IPS DF 6.9 (cell line): ENCODE measurements around the gene OSBPL9.

Experiments
- DNase-seq: peaks from one replicate; pipeline ENCODE4 v3.0.0-alpha.2; 2013; ENCODE audit warnings: low read depth, low spot score
- H3K27ac ChIP-seq: one replicate; pipeline ENCODE4 v1.5.1; 2013; ENCODE audit warnings: low read length, control low read depth
- H3K27me3 ChIP-seq: 2 replicates; pipeline ENCODE4 v1.6.1; 2013; ENCODE audit warnings: mild to moderate bottlenecking, low read length; ENCODE audit not compliant: control insufficient read depth, insufficient read depth
- H3K36me3 ChIP-seq: 2 replicates; pipeline ENCODE4 v1.6.1; 2013; ENCODE audit warnings: low read length; ENCODE audit not compliant: control insufficient read depth, insufficient read depth
- H3K4me1 ChIP-seq: 2 replicates; pipeline ENCODE4 v1.6.1; 2013; ENCODE audit warnings: low read length; ENCODE audit not compliant: control insufficient read depth, insufficient read depth
- H3K4me3 ChIP-seq: 2 replicates; pipeline ENCODE4 v1.5.1; 2013; ENCODE audit warnings: mild to moderate bottlenecking, low read length
- H3K9me3 ChIP-seq: 2 replicates; pipeline ENCODE4 v1.6.1; 2013; ENCODE audit warnings: low read length, inconsistent platforms; ENCODE audit not compliant: control insufficient read depth, insufficient read depth
- WGBS: extraction: QIAGEN DNeasy Blood & Tissue Kit; methylation state at CpG from one replicate; pipeline ENCODE4 v1.1.7; 2013; ENCODE audit warnings: mixed read lengths, missing lambda C conversion rate; ENCODE audit not compliant: insufficient read length, insufficient coverage; 5-methylcytosine and 5-hydroxymethylcytosine counted together

Gene OSBPL9

GRCh38 chr1:51610637-51611036 lies 6.3 kb upstream of the OSBPL9 start:
- Histone ChIP-seq H3K4me1 (no peaks in the 10 kb centered on the region), H3K27ac (no peak overlapping the region), H3K27me3 (no peaks in the 10 kb centered on the region), H3K36me3 (no peaks in the 10 kb centered on the region), H3K9me3 (no peaks in the 10 kb centered on the region), H3K4me3 (no peak overlapping the region)
- DNase-seq: no peak
- WGBS: no CpG with 5 or more reads among the region's 4 CpGs

- H3K9me3 ChIP-seq: no peaks in the 10 kb centered on the region
- H3K4me3 ChIP-seq: no peak overlapping the region
- no peak overlapping the region for H3K27ac ChIP-seq
- H3K4me1 ChIP-seq: no peaks in the 10 kb centered on the region
- H3K27me3 ChIP-seq: no peaks in the 10 kb centered on the region
- DNase-seq: no peak
- H3K36me3 ChIP-seq: no peaks in the 10 kb centered on the region
- no CpG with 5 or more reads among the region's 2 CpGs for WGBS
These were observed 4.4 kb upstream of the OSBPL9 start for GRCh38 chr1:51612447-51612961.

- no peak for DNase-seq
- no peaks in the 10 kb centered on the region for H3K9me3 ChIP-seq
- no peak overlapping the region for H3K27ac ChIP-seq
- no peak overlapping the region for H3K4me3 ChIP-seq
- H3K36me3 ChIP-seq: no peaks in the 10 kb centered on the region
- H3K27me3 ChIP-seq: no peaks in the 10 kb centered on the region
- H3K4me1 ChIP-seq: no peaks in the 10 kb centered on the region
- WGBS: no CpG with 5 or more reads among the region's 10 CpGs
These were observed 1.1 kb upstream of the OSBPL9 start for GRCh38 chr1:51615780-51616291.

GRCh38 chr1:51616490-51616889 lies 402 bp upstream of the OSBPL9 start:
- H3K4me3 ChIP-seq: no peak overlapping the region; the same call in 1 of the 2 replicates

GRCh38 chr1:51618715-51619114 lies 1.8 kb downstream of the OSBPL9 start:
- no CpG with 5 or more reads among the region's 1 CpG for WGBS
- H3K4me3 ChIP-seq: no peak overlapping the region
- H3K27me3 ChIP-seq: no peaks in the 10 kb centered on the region
- DNase-seq: no peak
- no peaks in the 10 kb centered on the region for H3K9me3 ChIP-seq
- no peak overlapping the region for H3K27ac ChIP-seq
- no peaks in the 10 kb centered on the region for H3K4me1 ChIP-seq
- H3K36me3 ChIP-seq: no peaks in the 10 kb centered on the region

More at GRCh38 chr1:51616490-51616889, 402 bp upstream of the OSBPL9 start:
- no peaks in the 10 kb centered on the region for H3K36me3 ChIP-seq
- no CpG with 5 or more reads among the region's 4 CpGs for WGBS
- no peaks in the 10 kb centered on the region for H3K4me1 ChIP-seq
- no peaks in the 10 kb centered on the region for H3K27me3 ChIP-seq
- no peaks in the 10 kb centered on the region for H3K9me3 ChIP-seq
- no peak overlapping the region for H3K27ac ChIP-seq
- DNase-seq: no peak

GRCh38 chr1:51620470-51620869 lies 3.6 kb downstream of the OSBPL9 start:
- no peak overlapping the region for H3K27ac ChIP-seq
- H3K9me3 ChIP-seq: no peaks in the 10 kb centered on the region
- no peaks in the 10 kb centered on the region for H3K36me3 ChIP-seq
- H3K4me3 ChIP-seq: no peak overlapping the region
- H3K27me3 ChIP-seq: no peaks in the 10 kb centered on the region
- no peaks in the 10 kb centered on the region for H3K4me1 ChIP-seq
- no peak for DNase-seq
- 100% methylated on average over 1 of the region's 1 CpG for WGBS

- no peaks in the 10 kb centered on the region for H3K4me1 ChIP-seq
- no peak for DNase-seq
- H3K4me3 ChIP-seq: no peak overlapping the region
- H3K36me3 ChIP-seq: no peaks in the 10 kb centered on the region
- no peaks in the 10 kb centered on the region for H3K9me3 ChIP-seq
- no CpG with 5 or more reads among the region's 7 CpGs for WGBS
- no peak overlapping the region for H3K27ac ChIP-seq
- H3K27me3 ChIP-seq: no peaks in the 10 kb centered on the region
These were observed 4.3 kb downstream of the OSBPL9 start for GRCh38 chr1:51621161-51621560.

GRCh38 chr1:51621841-51622454 lies 5.1 kb downstream of the OSBPL9 start:
- Histone ChIP-seq H3K27ac (no peak overlapping the region), H3K4me3 (no peak overlapping the region), H3K27me3 (no peaks in the 10 kb centered on the region), H3K9me3 (no peaks in the 10 kb centered on the region), H3K36me3 (no peaks in the 10 kb centered on the region), H3K4me1 (no peaks in the 10 kb centered on the region)
- WGBS: 96% methylated on average over 1 of the region's 2 CpGs
- no peak for DNase-seq

- H3K4me3 ChIP-seq: no peak overlapping the region
- H3K36me3 ChIP-seq: no peaks in the 10 kb centered on the region
- no CpG with 5 or more reads among the region's 2 CpGs for WGBS
- H3K9me3 ChIP-seq: no peaks in the 10 kb centered on the region
- no peak for DNase-seq
- no peaks in the 10 kb centered on the region for H3K4me1 ChIP-seq
- H3K27me3 ChIP-seq: no peaks in the 10 kb centered on the region
- H3K27ac ChIP-seq: no peak overlapping the region
These were observed 5.6 kb downstream of the OSBPL9 start for GRCh38 chr1:51622455-51622913.

- H3K4me1 ChIP-seq: no peaks in the 10 kb centered on the region
These were observed 6.1 kb downstream of the OSBPL9 start for GRCh38 chr1:51623025-51623424.

GRCh38 chr1:51623450-51623849 lies 6.6 kb downstream of the OSBPL9 start:
- H3K27ac ChIP-seq: no peak overlapping the region
- WGBS: no CpG with 5 or more reads among the region's 1 CpG
- no peaks in the 10 kb centered on the region for H3K27me3 ChIP-seq
- H3K9me3 ChIP-seq: no peaks in the 10 kb centered on the region
- H3K4me1 ChIP-seq: no peaks in the 10 kb centered on the region
- H3K36me3 ChIP-seq: no peaks in the 10 kb centered on the region
- DNase-seq: no peak
- no peak overlapping the region for H3K4me3 ChIP-seq

More at GRCh38 chr1:51623025-51623424, 6.1 kb downstream of the OSBPL9 start:
- H3K27ac ChIP-seq: no peak overlapping the region
- H3K4me3 ChIP-seq: no peak overlapping the region
- H3K27me3 ChIP-seq: no peaks in the 10 kb centered on the region
- H3K36me3 ChIP-seq: no peaks in the 10 kb centered on the region
- no peaks in the 10 kb centered on the region for H3K9me3 ChIP-seq
- WGBS: 100% methylated on average over 1 of the region's 2 CpGs
- no peak for DNase-seq
